Measurements from ENCODE around the gene HOXB6.

HOXB6 gene

DNA sequence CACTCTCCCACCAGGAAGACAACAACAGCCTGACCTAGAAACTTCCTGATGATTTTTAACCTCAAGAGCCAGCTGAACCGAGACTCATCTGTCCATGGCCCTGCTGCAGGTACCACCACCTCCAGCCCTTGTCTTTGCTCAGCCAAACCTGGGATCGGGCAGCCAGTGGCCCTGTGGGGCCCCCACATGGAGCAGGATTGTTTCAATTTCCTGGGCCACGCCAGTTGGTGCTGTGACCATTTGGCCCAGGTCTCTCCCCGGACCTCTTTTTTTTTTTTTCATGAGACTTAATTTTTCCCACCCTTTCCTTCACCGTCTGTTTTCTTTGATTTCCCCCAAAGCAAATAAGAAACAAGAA is 51.6 kb downstream of the HOXB6 start:
- DNase-seq (ENCODE audit: low read depth in 2 of 2), result no peak

DNA sequence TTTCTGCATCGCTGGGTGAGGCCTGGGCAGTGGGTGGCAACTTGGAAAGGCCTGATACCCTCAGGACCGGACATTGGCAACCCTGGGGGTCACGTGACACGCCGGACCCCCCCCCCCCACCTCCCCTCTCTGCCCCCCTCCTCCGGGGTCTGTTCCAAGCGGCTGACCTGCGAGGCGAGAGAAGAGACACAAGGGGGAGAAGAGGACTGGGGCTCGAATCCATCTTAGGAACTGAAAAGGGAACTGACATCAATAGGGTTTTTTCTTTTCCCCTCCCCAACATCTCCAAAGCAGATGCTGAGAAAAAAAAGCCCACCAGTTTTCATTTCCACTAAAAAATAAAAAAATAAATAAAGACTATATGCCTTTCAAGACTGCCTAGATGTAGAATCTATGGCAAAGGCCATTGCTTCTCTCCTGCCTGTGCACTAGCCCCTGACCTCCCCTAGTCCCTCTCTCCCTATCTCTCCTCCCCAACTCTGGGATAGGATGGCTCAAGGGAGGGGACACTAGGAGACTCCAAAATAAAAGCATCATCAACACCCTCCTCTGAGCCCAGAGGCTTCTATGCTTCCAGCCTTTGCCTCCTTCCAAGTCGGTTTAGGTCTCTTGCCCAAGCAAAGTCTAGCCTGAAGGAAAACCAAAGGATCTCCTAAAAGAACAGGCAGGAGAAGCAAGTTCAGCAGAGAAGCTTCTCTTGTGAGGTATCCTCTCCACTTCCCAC is 52.2 kb downstream of the HOXB6 start:
- DNase-seq (ENCODE audit: low read depth in 2 of 2), result no peak

DNA sequence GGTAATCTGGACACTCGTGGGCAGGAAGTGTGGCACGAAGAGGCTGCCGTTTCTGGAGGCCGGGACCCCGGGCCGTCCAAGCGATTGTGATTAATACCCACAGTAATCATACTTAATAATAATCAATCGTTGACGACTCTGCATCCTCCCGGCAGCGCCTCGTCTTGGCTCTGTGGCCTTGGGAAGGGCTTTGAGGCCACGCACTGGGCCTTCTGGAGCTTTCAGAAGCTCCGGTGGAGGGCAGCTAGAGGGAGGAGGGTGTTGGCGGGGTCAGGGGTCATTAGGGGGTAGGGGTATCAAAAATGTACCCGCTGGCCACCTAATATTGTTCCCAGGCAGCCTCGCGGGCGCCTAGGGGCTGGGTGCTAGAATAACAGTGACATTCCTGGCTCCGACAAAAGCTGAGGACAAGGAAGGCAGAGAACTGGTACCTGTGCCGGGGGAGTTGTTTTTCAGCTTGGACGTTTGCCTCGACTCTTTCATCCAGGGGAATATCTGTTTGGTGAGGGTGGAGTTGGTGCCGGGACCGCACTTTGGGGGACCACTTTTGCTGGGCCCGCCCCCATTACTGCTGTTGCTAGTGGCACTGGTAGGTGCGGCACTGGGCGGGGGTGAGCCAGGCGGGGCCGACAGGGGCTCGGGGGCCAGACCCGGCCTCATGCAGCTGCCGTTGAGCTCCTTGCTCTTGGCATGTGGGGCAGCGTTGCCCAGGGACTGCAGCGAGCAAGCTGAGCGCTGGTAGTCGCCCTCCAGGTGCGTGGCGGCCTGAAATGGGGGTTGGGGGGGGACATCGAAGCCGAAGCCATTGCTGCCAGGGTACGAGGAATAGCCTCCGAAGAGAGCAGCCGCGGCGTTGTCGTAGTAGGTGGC is 53.0 kb downstream of the HOXB6 start:
- no peak for DNase-seq (ENCODE audit: low read depth in 2 of 2)

DNA sequence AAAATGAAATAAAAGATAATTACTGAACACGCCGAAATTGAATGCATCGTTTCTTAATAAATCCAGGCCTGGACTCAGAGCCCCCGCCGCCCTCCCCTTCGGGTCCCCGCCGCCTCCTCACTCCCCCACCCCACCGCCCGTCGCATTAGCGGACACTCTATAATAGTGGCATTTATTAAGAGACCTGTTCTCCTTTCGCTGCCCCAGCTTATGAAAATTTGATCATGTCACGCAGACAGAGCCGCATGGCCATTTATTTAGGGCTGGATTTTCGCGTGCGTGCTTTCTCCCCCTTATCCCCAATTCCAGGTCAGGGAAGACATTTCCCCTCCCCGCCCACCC is 53.6 kb downstream of the HOXB6 start:
- DNase-seq (ENCODE audit: low read depth in 2 of 2), result no peak

DNA sequence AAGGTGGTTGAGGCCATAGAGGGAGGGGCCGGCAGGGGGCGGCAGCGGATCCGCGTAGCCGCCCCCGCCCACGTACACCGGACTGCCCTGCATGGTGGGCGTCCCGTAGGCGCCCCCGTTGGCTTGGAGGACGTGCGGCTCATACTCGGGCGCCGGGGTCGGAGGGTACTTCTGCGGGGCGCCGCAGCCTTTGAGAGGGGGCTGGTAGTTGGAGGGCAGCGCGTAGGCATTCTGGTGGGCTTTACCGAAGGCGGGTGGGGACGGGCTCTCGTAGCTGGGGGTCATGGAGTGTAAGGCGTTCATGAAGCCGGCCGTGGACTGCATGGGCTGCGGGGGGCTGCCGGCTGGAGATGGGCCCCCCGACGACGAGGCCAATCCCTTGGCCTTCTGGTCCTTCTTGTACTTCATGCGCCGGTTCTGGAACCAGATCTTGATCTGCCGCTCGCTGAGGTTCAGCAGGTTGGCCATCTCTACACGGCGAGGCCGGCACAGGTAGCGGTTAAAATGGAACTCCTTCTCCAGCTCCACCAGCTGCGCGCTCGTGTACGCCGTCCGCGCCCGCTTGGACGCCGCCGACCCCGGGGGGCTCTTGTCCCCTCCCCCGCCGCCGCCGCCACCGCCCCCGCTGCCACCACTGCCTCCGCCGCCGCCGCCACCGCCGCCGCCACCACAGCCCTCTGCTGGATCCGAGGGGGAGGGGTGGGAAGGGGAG is 54.1 kb downstream of the HOXB6 start:
- no peak for DNase-seq (ENCODE audit: low read depth in 2 of 2)

DNA sequence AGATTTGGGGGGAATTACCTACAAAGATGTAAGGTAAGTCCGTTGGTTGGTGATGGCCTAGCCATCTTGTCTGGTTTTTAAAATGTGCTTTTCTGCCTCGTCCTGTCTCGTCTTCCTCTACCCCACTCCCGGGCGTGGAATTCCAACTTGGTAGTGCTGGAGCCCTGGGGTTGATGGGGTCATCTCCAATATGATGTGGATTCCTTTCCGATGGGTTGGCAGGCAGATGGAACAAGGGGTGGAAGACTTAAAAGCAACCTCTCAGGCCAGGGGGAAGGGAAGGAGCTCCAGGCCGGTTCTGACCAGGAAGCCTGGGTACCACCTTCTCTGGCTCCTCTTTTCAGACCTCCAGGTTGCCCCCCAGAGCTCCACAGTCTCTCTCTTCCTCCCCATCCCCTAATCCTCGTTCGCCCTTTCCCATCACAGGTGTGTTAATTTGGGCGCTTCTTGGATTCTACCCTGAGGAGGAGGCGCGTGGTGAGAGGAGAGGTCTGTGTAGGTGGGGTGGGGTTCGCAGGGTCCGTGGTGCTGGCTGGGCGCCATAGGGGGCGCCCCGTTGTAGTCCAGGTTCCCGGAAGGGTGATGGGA is 54.8 kb downstream of the HOXB6 start:
- no peak for DNase-seq (ENCODE audit: low read depth in 2 of 2)

DNA sequence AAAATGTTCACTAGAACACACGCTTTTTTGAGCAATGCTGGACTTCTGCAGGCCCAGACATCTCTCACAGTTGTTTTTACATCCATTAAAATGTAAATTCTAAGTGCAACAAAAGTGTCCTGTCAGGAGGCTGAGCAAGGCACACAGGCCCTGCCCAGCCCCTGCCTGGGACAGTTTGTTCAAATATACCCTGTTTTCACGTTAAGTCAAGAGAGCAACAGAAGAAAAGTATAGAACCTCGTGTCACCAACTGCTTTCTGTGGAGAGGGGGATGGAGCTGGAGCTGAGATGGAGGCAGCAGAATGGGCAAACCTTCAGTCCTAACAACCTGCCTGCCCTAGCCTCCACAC is 55.5 kb downstream of the HOXB6 start:
- no peak for DNase-seq (ENCODE audit: low read depth in 2 of 2)

DNA sequence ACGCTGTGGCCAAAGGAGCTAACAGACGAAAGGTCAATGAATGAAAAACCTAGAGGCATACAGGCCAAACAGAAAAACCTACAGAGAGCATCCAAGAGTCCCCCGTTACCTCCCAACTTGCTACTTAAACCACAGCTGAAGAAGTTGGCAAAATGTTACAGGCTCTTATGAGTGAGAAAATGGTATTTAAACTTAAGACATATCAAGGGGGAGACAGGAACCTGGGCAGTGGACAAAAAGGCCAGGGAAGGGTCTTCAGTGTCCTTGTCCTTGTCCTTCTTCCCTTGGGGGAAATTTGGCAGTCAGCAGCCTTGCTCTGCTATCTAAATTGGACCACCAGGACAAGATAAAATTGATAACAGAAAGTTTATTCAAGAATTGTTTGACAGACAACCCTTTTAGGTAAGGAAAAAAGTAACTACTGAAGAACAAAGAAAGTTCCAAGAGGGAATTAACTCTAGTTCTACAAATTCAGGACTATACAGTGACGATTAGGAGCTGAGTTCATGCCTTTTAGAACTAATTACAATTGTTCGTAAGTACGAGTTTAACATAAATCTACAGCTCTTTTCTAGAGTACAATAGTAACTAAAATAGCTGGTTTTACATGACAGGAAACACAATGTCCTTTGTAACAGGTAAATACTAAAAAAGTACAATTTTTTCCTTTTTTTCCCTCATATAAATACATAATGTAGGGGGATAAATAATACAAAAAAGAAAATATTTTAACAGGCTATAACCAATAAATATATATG is 56.1 kb downstream of the HOXB6 start:
- DNase-seq (ENCODE audit: low read depth in 2 of 2), result no peak

DNA sequence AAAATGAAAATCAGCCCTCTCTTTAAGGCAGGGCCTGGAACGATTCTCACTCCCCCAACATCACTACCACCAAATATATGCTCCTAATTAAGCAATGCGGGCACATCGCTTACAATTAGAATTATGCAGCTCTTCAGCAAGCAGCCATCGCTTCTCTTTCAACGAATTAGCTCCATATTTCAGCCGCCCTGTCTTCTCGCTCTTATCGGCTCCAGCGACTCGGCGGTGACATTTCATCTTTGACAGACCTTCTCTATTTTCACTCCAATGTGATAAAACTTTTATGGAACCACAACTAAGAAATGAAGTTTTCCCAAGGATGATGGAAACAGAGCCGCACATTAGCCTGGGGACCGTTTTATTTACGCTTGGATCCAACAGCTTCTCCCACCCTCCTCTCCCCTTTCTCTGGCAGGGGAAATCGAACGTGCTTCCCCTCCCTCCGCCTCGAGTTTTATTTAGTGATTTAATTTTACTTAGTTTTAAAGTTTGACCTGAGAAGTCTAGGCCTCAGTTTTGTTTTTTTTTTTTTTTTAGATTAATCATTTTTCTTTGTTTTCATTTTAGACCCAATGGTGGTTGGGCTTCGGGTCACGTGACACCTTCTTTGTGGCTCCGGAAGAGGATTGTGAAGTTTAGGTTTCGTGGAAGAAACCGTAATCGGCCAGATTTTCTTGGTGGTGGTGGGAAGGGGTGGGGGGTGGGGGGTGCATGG is 56.8 kb downstream of the HOXB6 start:
- DNase-seq (ENCODE audit: low read depth in 2 of 2), result no peak

DNA sequence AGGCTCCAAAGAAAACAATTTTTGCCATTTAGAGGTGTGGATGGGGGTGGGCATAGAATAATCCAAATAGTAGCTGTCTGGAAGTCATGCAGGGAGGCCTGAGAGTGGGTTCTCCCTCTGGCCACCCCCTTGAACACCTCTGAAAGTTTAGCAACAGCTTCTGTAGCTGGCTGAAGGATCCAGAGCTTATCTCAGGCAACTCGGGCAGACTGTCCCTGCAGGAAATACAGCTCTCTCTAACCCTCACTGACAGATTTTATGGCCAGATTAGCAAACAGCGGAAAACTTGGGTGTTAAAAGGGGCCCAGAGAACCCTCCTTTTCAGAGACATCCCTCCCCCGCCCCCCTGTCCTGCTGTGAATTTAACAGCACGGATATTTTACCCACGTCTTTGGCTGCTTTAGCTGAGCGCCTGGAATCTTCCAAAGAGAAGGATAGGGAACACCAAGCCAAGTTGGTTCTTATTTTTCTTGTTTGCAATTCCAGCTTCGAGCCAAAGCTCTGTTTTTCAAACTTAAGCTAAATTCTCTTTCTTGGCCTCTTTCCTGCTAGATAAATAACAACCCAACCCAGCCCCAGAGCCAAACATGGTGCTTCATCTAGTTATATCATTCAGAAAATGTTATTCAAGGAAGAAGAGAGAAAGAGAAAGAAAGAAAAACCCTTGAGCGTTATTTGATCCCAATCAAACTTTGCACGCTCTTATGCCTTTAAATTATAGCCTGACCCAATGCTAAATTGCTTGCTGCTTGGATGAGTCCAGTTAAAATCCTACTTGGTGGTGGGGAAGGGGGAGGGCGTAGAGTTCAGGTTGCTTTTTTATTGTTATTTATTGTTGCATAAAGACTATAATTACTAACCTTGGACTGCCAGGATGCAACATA is 57.6 kb downstream of the HOXB6 start:
- DNase-seq (ENCODE audit: low read depth in 2 of 2), result no peak

DNA sequence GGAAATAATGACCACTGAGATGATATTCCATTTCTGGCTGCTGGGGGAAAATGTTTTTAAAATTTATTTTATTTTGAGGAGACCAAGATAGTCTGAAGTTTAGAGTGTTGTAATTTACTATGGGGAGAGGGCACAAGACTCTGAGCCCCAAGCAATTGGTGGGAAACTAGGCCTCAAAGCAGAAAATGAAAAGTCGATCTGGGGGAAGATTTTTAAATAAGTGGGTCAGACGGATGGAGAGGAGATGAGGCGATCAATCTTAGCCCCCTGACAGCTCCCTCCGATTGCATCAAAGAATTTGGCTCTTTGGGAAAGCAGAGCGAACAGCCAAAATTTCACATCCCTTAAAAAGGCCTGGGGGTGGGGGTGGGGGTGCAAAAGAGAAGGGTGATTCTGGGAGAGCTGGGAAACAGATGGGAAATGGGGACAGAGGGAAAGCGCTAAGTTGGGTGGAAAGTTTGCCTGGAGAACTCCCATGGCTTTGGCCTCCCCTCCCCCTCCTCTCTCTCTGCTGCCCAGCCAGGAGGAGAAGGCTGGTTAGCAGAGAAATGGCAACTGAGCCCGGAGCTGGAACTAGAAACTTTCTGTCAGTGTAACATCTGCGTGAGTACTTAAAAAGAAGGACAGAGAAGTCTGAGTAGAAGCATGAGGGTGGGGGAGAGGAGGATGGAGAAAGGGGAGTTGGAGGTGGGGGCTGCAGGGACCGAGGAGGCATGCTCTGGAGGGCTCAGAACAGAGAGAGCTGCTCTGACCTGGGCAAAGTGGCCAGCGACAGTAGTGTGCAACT is 58.5 kb downstream of the HOXB6 start:
- DNase-seq (ENCODE audit: low read depth in 2 of 2), result no peak

Data from stimulated activated CD8-positive, alpha-beta memory T cell treated with anti-CD3 and anti-CD28 coated beads, Interleukin-7, amount 100 ng/mL, for 1 hour (primary cell).